CD14-positive monocyte (primary cell): ENCODE measurements around the gene DUSP28. TPM values are rescaled to one million over a fixed set of nuclear protein-coding genes. Genes with fewer than 3 reads are reported as not detected.

Source experiments
- DNase-seq, 3 donors: peaks; one replicate each; pipeline ENCODE4 v3.0.0-alpha.2; 2011 to 2022
- H2AFZ ChIP-seq: 2 replicates; pipeline ENCODE4 v1.6.0; 2012; ENCODE audit warnings: mild to moderate bottlenecking, low read depth, low read length, inconsistent platforms; ENCODE audit not compliant: insufficient read depth, poor library complexity, severe bottlenecking
- H3K27ac ChIP-seq, 2 donors: 1 replicate in 1 of 2; 2 replicates in 1 of 2; pipeline ENCODE4 v1.5.1; 2012 to 2013; ENCODE audit warnings: low read length in 2 of 2, control low read depth in 1 of 2, inconsistent platforms in 1 of 2, low read depth in 1 of 2, mild to moderate bottlenecking in 1 of 2
- H3K27me3 ChIP-seq, 2 donors: one replicate each; pipeline versions ENCODE4 v1.6.0 to v1.6.1; 2011 to 2013; ENCODE audit warnings: low read length in 2 of 2; ENCODE audit not compliant: control insufficient read depth in 2 of 2, insufficient read depth in 2 of 2
- H3K36me3 ChIP-seq, 2 donors: replicated peaks in 1 of 2; 1 replicate in 1 of 2; 2 replicates in 1 of 2; pipeline versions ENCODE4 v1.5.1 to v1.6.1; 2012 to 2013; ENCODE audit warnings: low read length in 2 of 2, control low read depth in 1 of 2, inconsistent platforms in 1 of 2, mild to moderate bottlenecking in 1 of 2; ENCODE audit not compliant: insufficient read depth in 2 of 2, control insufficient read depth in 1 of 2
- H3K4me1 ChIP-seq, 2 donors: 1 replicate in 1 of 2; 2 replicates in 1 of 2; pipeline versions ENCODE4 v1.5.1 to v1.6.1; 2012 to 2013; ENCODE audit warnings: low read length in 2 of 2, control low read depth in 1 of 2, inconsistent platforms in 1 of 2, mild to moderate bottlenecking in 1 of 2, moderate library complexity in 1 of 2; ENCODE audit not compliant: insufficient read depth in 2 of 2, control insufficient read depth in 1 of 2
- H3K4me2 ChIP-seq: replicated peaks from 2 replicates; pipeline ENCODE3; 2012; ENCODE audit warnings: low read length, moderate library complexity, mild to moderate bottlenecking; ENCODE audit not compliant: poor library complexity, severe bottlenecking; ENCODE audit errors: extremely low read depth
- H3K4me3 ChIP-seq, 3 experiments: fragments of 200-600 bp in 1 of 3; sonication (generic) in 1 of 3; replicated peaks in 1 of 3; 1 replicate in 2 of 3; 2 replicates in 1 of 3; pipeline ENCODE4 v1.5.1; 2011 to 2013; ENCODE audit warnings: low read length in 3 of 3, mild to moderate bottlenecking in 3 of 3, control low read depth in 2 of 3, low read depth in 2 of 3, inconsistent platforms in 1 of 3, moderate library complexity in 1 of 3
- H3K79me2 ChIP-seq: 2 replicates; pipeline ENCODE4 v1.6.0; 2012; ENCODE audit warnings: mild to moderate bottlenecking, control low read depth, inconsistent platforms, low read length, moderate library complexity; ENCODE audit not compliant: insufficient read depth
- H3K9ac ChIP-seq: 2 replicates; pipeline ENCODE4 v1.6.0; 2017; ENCODE audit warnings: low read length, mild to moderate bottlenecking; ENCODE audit not compliant: insufficient read depth, poor library complexity, severe bottlenecking
- H3K9me3 ChIP-seq, 2 donors: replicated peaks in 1 of 2; 1 replicate in 1 of 2; 2 replicates in 1 of 2; pipeline versions ENCODE4 v1.5.1 to v1.6.1; 2012 to 2013; ENCODE audit warnings: low read length in 2 of 2, control low read depth in 1 of 2; ENCODE audit not compliant: control insufficient read depth in 1 of 2, insufficient read depth in 1 of 2
- H4K20me1 ChIP-seq: 2 replicates; pipeline ENCODE4 v1.6.0; 2012; ENCODE audit warnings: mild to moderate bottlenecking, low read length, control low read depth, moderate library complexity; ENCODE audit not compliant: insufficient read depth
- H3K27ac Mint-ChIP-seq, 7 donors: one replicate each; pipeline ENCODE4 v1.8.0; 2020; ENCODE audit warnings: mild to moderate bottlenecking in 7 of 7, mixed read lengths in 7 of 7, moderate library complexity in 6 of 7, inconsistent platforms in 2 of 7
- H3K27me3 Mint-ChIP-seq, 3 donors: one replicate each; pipeline ENCODE4 v1.8.0; 2021 to 2022; ENCODE audit warnings: low read depth in 3 of 3, mild to moderate bottlenecking in 3 of 3, mixed read lengths in 3 of 3, moderate library complexity in 3 of 3, inconsistent platforms in 1 of 3
- H3K36me3 Mint-ChIP-seq, 2 donors: one replicate each; pipeline ENCODE4 v1.8.0; 2020; ENCODE audit warnings: mixed read lengths in 2 of 2, inconsistent platforms in 1 of 2, mild to moderate bottlenecking in 1 of 2
- H3K4me1 Mint-ChIP-seq: one replicate; pipeline ENCODE4 v1.8.0; 2020; ENCODE audit warnings: mild to moderate bottlenecking, mixed read lengths
- H3K4me3 Mint-ChIP-seq, 2 donors: one replicate each; pipeline ENCODE4 v1.8.0; 2020; ENCODE audit warnings: mild to moderate bottlenecking in 2 of 2, mixed read lengths in 2 of 2, moderate library complexity in 1 of 2
- H3K9me3 Mint-ChIP-seq, 7 donors: one replicate each; pipeline ENCODE4 v1.8.0; 2020 to 2022; ENCODE audit warnings: mixed read lengths in 7 of 7, mild to moderate bottlenecking in 6 of 7, moderate library complexity in 6 of 7, inconsistent platforms in 2 of 7
- WGBS: methylation state at CpG from one replicate; pipeline ENCODE4 v1.1.5; 2013; ENCODE audit warnings: missing lambda C conversion rate; ENCODE audit not compliant: insufficient coverage; 5-methylcytosine and 5-hydroxymethylcytosine counted together
- intact Hi-C, 2 donors: fragments of 100-400 bp; cut with micrococcal nuclease; formaldehyde crosslinking; loops; one replicate each; pipeline versions ENCODE4 v1.15.0 to v1.15.1; 2023
- polyA plus RNA-seq, 3 donors: library from polyadenylated mRNA; depleted of rRNA in 1 of 3; unstranded in 2 of 3; stranded (reverse) in 1 of 3; fragments of 300-500 nt in 2 of 3; fragments of >200 nt in 1 of 3; fragmentation: Illumina TruSeq in 2 of 3; gene quantifications; 1 replicate in 2 of 3; 2 replicates in 1 of 3; pipeline ENCODE4 v1.2.3, GENCODE V29; 2012 to 2021
- TF ChIP-seq, protein P1 (sequence below): fragments of 200-600 bp; IDR thresholded peaks from one replicate; pipeline ENCODE4 v1.8.0; 2022; ENCODE audit warnings: antibody characterized with exemption, mild to moderate bottlenecking

The DUSP28 gene
- polyA plus RNA-seq, 3 donors: 10.8 to 17.7 (median 17.1) TPM

DNA sequence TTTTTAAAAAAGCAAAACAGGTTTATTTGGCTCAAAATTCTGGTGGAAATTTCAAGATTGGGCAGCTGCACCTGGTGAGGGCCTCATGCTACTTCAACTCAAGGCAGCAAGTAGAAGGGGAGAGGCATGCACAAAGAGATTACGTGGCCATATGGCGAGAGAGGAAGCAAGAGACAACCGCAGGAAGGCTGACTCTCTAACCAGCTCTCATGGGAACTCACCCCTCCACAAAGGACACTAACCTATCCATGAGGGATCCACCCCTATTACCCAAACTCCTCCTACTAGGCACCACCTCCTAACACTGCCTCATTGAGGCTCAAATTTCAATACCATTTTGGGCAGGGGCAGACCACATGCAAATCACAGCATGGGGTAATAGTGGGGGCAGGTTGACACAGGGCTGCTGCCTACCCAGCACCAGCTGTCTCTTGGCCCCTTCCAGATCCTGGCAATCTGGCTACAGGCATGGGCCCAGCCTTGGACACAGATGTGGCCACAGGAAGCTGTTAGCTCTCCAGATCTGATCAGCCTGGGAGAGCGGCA, 24.4 kb downstream of the DUSP28 start:
- 50% methylated on average over 2 of the region's 4 CpGs for WGBS
- peak overlapping the region; percentile 42 to 92 for H3K4me3 Mint-ChIP-seq
- peak overlapping the region; percentile 96 for H3K4me2 ChIP-seq
- H3K27ac ChIP-seq: peak overlapping the region; percentile 93 to 94
- H3K27me3 Mint-ChIP-seq: peaks cover 2 to 3% (median 2%) of the 10 kb centered on the region in 3 donors
- DNase-seq: peak; percentile 85 to 89 (median 87)
- peaks cover 45% of the 10 kb centered on the region for H4K20me1 ChIP-seq
- peak overlapping the region; percentile 89 to 98 (median 91) for H3K27ac Mint-ChIP-seq
- peaks cover 26 to 31% of the 10 kb centered on the region in 2 donors for H3K36me3 Mint-ChIP-seq
- H3K36me3 ChIP-seq: peaks cover 0 to 12% of the 10 kb centered on the region in 2 donors
- peaks cover 84% of the 10 kb centered on the region for H3K79me2 ChIP-seq
- H2AFZ ChIP-seq: no peak overlapping the region
- H3K27me3 ChIP-seq: no peaks in the 10 kb centered on the region
- TF ChIP-seq, protein P1, sequence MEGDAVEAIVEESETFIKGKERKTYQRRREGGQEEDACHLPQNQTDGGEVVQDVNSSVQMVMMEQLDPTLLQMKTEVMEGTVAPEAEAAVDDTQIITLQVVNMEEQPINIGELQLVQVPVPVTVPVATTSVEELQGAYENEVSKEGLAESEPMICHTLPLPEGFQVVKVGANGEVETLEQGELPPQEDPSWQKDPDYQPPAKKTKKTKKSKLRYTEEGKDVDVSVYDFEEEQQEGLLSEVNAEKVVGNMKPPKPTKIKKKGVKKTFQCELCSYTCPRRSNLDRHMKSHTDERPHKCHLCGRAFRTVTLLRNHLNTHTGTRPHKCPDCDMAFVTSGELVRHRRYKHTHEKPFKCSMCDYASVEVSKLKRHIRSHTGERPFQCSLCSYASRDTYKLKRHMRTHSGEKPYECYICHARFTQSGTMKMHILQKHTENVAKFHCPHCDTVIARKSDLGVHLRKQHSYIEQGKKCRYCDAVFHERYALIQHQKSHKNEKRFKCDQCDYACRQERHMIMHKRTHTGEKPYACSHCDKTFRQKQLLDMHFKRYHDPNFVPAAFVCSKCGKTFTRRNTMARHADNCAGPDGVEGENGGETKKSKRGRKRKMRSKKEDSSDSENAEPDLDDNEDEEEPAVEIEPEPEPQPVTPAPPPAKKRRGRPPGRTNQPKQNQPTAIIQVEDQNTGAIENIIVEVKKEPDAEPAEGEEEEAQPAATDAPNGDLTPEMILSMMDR: no peak
- H3K9me3 Mint-ChIP-seq: peaks cover 0 to 3% (median 0%) of the 10 kb centered on the region in 7 donors
- H3K4me3 ChIP-seq: peak overlapping the region in 1 of 3 experiments; percentile 80
- no peaks in the 10 kb centered on the region for H3K9me3 ChIP-seq
- H3K4me1 ChIP-seq: peaks cover 50 to 61% of the 10 kb centered on the region in 2 donors
- H3K4me1 Mint-ChIP-seq: peaks cover 75% of the 10 kb centered on the region
- intact Hi-C loops: loop anchor here (2.0 to 10.0 kb wide), 4 partner anchors 24 to 560 kb away; partner anchors contain the start of genes DUSP28 (in 1 of the 2) and NDUFA10 (in 1 of the 2)
- peak overlapping the region; percentile 32 for H3K9ac ChIP-seq

DNA sequence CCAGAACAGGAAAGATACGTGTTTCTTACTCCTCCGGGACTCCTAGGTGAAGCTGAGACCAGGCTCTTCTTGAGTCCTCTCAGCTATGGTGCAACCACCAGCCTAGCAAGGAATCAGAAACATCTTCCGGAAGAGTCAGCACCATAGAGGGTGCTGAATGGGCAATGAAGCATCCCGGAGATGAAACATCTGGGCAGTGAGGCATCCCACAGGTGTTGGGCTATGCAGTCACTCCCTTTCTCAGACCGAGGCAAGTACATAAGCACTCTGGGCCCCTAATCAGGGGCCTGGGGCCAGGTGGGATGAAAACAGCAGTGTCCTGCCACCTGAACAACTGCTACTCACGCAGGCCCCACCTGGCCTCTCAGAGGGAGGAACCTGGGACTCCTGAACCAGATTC, 24.9 kb downstream of the DUSP28 start:
- peak overlapping the region; percentile 93 to 94 for H3K27ac ChIP-seq
- H3K9ac ChIP-seq: peak overlapping the region; percentile 83
- H3K36me3 Mint-ChIP-seq: peaks cover 31 to 36% of the 10 kb centered on the region in 2 donors
- H3K4me1 Mint-ChIP-seq: peaks cover 69% of the 10 kb centered on the region
- H3K27ac Mint-ChIP-seq: peak overlapping the region; percentile 89 to 98 (median 95)
- peaks cover 89% of the 10 kb centered on the region for H3K79me2 ChIP-seq
- 95% methylated on average over 6 of the region's 6 CpGs for WGBS
- H3K9me3 Mint-ChIP-seq: peaks cover 0 to 3% (median 0%) of the 10 kb centered on the region in 7 donors
- peak overlapping the region; percentile 96 for H3K4me2 ChIP-seq
- no peak overlapping the region for H2AFZ ChIP-seq
- peaks cover 2 to 3% (median 2%) of the 10 kb centered on the region in 3 donors for H3K27me3 Mint-ChIP-seq
- peak overlapping the region; percentile 42 to 92 for H3K4me3 Mint-ChIP-seq
- no peak for DNase-seq
- intact Hi-C loops: loop anchor here (2.0 to 10.0 kb wide), 4 partner anchors 24 to 560 kb away; partner anchors contain the start of genes DUSP28 (in 1 of the 2) and NDUFA10 (in 1 of the 2)
- peaks cover 41% of the 10 kb centered on the region for H4K20me1 ChIP-seq
- H3K27me3 ChIP-seq: no peaks in the 10 kb centered on the region
- no peaks in the 10 kb centered on the region for H3K9me3 ChIP-seq
- TF ChIP-seq, protein P1: no peak
- H3K4me1 ChIP-seq: peaks cover 45 to 55% of the 10 kb centered on the region in 2 donors
- H3K4me3 ChIP-seq: peak overlapping the region in 2 of 3 experiments; percentile 80 to 83
- H3K36me3 ChIP-seq: peaks cover 2 to 17% of the 10 kb centered on the region in 2 donors
